ENCODE results near the gene KRIT1.
"Not testable (repeated sequence)": the region's sequence is repeated elsewhere in the genome, so short reads cannot be mapped to it uniquely, and the experiment has no call there.

Gene KRIT1

DNA sequence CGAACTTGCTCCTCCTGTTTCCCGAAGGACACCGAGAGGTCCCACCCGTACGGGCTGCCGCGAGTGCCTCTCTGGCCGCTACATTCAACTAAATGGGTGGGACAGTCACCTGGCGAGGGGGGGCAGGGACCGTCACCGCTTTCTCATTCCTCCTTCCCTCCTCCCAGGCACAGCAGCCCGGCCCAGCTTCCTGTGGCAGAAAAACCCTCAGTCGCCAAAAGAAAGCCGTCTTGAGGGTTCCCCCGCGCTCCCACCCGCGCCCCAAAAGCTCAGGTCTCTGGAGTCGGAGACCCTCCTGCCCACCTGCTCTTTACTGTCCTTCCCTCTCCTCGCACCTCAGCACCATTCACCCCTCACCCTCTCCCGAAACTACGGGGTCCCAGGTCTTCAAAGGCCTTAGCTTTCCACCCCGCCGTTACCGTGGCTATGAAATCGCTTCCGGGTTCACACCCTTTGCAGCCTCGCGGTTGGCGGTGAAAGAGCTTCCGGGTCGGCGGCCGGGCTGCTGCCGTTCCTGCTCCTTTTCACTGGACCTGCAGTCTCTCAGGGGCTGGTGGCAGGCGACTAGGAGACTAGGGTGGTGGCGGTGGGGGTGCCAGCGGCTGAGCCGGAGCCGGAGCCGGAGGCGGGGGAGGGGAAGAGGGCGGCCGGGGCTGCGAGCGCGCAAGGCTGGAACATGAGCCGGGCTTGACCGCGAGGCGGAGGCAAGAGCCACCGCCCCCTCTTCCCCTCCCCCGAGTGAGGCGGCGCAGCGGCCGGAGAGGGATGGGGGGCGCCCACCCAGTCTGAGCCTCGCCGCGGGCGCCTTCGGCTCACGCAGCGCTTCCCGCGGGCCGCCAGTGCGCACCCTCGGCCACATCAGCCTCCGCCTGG, at the start of gene KRIT1, which contains the start of gene ANKIB1:
Gene KRIT1 (minus strand): TSS at position 428 of the 873 bp plus-strand sequence. CDS start 3,779 bp downstream, outside the sequence.
Gene ANKIB1 (plus strand): TSS at position 488 of the 873 bp plus-strand sequence. CDS start 49,005 bp downstream, outside the sequence.
- peak; percentile 49 for DNase-seq

DNA sequence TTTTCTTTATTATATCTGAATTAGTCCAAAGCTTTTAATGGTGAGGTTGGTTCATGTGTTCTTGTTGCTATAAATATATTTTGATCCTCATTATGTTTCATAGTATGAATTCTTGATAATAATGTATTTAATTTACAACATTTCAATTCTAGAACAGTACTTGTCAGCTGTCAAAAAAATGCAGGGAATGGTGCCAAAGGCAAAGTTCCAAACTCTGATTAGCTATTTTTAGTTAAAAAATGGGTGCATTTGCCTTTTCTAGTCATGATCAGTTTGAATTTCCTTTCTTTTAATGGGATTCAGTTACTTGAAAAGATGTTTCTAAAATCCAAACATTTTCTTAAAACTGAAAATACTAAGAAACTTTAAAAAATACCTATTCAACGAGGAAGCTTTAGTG, 49.7 kb upstream of the KRIT1 start:
- no peak for DNase-seq

DNA sequence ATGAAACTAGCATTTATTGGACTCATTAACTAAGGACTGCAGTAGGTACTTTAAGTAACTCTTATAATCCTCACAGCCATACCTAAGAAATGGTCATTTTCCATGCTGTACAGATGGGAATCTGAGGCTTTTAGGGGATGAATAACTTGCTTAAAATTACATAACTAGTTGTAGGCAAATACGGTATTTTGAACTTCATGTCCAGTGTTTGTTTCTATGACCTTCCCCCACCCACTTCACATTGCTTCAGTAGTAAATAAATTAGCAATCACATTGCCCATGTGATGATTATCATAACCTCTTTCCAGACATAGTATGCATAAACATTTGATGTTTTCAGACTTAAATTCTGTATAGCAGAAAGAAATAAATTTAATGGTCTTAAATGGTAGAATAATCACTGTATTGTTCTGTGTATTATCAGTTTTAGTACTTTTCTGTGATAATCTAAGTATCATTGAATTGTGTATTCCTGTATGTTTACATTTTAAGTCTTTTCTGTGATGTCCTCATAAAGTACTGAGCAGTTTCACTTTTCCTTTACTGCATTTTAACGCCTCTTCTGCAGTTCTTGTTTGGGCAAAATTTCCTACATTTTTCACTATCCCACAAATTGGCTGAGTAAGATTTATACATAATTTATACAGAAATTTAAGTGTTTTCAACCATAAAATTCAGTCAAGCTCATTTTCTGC, 48.3 kb upstream of the KRIT1 start:
- DNase-seq, result no peak

DNA sequence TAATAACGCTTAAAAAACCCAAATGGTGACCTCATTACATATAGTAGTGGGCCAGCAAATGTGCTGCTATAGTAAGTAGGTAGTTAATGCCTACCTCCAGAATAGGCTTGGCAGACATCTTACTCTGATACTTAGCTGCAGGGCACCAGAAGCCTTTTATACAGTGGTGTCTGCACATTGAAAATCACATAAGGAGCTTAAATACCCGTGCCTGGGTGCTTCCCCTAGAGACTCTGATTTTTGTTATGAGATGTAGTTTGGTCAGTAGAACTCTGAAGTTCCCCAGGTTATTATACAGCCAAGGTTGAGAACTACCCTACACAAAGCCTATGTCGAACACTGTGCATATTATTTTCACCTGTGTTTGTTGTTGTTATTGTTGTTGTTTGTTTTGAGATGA, 47.3 kb upstream of the KRIT1 start:
- DNase-seq, result no peak

DNA sequence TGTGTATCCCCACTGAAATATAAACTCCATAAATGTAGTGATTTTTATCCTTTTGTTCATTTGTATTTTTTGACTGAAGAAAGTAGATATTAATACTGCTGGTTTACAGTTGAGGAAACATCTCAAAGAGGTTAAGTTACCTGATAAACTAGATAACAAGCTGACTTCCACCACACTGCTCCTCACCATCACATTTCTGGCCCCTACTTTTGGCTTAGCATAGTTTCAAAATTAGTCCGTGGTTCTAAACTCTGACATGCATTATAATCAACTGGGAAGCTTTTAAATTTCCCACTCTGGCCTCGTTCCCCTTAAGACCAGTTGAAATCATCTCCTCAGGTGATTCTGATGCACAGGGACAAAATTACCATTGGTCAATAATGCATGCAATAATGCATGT, 43.6 kb upstream of the KRIT1 start:
- no peak for DNase-seq

DNA sequence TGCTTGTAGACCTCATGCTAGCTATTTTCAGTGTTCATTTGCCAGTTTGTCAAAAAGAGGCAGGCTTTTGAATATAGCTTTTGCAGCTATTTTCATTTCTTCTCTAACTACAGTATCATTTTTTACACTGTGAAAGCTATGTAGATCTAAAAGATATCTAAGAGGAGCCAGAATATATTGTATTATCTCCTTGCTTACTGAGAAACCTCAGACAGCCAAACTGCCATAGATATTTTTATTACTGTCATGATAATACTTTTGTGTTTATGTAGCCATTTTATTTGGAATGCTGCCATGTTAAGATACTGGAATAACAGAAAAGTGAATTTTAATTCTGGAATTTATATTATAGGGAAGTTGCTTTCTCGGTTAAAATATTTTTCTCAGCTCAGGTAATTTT, 37.2 kb upstream of the KRIT1 start:
- no peak for DNase-seq

DNA sequence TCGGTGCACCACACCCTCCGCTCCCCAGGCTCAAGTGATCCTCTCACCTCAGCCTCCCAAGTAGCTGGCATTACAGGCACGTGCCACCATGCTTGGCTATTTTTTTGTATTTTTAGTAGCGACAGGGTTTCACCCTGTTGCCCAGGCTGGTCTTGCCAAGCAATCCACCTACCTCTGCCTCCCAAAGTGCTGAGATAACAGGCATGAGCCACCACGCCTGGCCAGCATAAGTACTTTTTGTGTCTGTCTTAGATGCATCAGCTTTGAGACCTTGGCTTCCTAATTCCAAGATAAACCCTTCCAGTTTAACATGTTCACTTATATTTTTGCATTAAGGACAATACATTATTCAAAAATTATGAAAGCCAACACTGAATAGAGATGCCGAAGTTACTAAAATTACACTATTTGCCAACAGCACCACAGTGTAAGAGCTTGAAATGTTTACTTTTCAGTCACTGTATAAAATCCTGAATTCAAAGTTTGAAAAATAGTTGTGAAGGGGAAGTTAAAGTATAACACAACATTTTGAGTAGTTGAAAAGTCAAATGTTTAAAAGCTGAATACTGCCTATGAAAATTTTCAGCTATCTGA, 36.6 kb upstream of the KRIT1 start:
- DNase-seq, result no peak

DNA sequence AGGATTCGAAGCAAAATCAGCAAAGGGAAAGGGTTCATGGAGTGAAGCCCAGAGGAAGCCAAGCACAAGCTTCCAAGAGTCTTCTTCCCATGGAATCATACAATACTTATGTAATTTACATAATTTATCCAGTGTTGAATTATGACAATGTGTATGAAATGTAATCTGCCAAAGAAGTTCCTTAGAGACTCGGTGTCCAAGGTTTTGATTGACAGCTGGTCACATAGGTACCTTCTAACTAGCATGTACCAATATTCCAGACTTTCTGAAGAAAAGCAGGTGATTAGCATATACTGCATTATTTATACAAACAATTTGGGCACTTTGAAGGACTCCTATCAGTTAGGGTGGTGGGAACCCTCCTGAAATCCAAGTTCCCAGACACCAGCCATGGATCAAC, 35.3 kb upstream of the KRIT1 start:
- DNase-seq, result no peak

DNA sequence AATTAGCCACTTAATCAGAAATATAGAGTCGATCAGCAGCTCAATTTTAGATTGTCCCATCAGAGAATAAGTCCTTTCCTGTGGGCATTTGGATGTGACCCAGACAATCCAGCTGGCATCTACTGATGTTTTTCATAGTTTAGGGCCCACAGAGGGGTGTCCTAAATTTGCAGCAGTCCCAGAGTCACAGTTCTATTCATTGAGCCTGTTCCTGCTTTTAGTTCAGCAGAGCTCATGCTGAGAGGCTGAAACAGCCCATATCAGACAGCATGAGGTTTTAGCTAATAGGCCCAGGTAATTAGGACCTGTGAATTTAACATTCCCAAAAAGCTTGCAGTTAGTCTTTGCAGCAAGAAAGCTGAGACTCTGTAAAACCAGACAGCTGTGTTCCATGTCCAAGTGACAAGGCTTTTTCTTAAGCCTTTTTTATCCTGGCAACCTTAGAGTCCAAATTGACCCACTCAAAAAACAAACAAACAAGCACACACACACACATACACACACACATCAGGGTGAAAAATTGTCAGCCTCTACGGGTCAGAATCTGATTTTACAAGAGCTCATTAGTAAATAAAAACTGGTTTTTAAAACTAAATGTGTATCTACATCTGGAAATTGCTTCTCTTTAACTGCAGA, 33.8 kb upstream of the KRIT1 start:
- no peak for DNase-seq

DNA sequence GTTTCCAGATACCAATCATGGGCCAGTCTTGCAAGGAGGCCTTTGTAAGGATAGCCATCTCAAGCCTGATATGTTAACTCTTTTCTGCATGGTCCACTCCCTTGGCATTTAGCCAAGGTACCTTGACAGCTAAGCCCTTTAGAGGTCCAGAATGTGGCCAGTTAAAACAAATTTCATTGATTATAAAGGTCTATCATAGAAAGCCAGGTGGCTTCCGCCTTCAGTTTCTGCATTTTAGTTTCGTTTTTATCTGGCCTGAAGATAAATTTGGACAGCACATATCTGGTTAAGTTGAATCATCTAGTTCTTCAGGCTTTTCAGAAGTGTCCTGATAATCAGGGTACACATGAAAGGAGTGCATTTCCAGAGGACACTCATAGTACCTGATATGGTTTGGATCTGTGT, 30.7 kb upstream of the KRIT1 start:
- no peak for DNase-seq

DNA sequence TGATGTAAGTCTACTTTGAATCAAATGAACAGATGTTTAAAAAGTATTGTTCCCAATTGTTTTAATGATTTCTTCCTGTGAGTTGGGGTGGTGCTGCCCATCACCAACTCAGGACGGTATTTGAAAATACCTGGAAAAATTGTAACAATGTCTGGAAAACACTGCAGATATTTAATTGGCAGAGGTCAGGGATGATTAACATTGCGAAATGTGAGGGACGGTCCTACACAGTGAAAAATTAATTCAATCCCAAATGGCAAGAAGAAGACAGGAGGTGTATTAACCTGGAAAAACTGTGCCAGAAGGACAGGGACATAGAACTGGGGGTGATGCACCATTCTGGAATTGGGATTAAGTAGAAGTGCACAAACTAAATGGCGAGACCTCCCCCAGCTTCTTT, 29.6 kb upstream of the KRIT1 start:
- no peak for DNase-seq

DNA sequence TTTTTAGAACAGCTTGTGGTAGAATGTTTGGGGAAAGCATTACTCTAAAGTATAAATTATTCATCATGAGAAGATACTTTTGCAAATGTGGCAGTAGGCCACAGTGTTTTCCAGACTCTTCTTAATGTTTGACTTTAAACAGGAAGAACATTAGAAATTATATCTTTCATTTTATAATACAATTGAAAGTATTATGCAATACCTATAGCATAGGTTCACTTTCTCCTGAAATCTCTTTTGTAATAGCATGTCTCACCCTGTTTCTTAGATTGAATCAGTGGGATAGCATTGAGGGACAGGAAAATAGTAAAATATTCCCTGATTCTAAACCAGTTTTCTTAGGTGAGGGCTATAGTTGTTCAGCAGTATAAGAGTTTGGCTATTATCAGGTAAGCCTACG, 23.2 kb upstream of the KRIT1 start:
- no peak for DNase-seq

DNA sequence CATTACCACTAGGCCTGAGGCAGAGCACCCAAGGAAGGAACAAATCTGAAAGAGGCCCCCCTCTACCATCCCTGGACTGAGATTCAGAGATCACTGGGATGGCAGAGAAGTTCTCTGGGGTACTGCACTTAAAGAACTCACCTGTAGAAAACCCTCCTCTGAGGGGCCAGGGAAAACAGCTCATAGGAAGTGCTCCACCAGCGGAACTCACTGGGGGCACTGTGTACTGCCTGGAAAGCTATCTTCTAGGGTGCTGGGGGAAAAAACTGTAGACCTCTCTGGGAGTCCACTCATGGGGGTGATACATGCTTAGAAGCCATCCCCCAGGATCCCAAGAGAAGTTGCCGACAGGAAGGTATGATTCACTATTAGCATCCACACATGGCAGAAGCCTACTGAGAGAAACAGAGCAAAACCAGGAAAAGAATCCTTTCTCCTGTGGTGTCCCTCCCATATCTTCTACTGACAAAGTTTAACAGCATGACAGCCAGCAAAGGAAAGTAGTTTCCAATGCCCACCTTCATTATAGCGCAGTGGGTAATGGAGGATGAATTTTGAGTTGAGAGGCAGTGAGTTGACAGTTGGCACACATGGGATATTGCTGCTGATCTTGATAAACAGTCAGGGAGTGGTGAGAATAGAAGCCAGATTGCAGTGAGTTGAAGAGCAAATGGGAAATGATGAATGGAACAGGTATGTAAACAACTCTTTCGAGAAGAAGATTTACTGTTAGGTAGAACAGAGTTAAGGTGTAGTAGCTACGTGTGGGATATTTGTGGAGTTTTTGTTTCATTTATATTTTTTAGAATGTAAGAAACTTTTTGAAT, 20.9 kb upstream of the KRIT1 start:
- no peak for DNase-seq

DNA sequence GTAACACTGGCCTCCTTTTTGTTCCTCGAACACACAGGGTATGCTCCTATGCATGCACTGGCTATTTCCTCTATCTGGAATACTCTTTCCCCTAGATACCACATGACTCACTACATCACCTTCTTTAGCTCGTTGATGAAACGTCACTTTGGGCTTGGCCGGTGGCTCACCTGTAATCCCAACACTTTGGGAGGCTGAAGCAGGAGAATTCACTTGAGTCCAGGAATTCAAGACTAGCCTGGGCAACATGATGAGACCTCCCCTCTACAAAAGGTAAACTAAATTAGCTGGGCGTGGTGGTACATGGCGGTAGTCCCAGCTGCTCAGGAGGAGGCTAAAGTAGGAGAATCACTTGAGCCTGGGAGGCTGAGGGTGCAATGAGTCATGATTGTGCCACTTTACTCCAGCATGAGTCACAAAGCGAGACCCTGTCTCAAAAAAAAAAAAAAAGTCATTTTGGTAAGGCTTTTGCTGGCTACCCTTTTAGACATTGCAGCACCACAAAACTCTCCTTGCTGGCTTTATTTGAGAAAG, 14.6 kb upstream of the KRIT1 start:
- no peak for DNase-seq

DNA sequence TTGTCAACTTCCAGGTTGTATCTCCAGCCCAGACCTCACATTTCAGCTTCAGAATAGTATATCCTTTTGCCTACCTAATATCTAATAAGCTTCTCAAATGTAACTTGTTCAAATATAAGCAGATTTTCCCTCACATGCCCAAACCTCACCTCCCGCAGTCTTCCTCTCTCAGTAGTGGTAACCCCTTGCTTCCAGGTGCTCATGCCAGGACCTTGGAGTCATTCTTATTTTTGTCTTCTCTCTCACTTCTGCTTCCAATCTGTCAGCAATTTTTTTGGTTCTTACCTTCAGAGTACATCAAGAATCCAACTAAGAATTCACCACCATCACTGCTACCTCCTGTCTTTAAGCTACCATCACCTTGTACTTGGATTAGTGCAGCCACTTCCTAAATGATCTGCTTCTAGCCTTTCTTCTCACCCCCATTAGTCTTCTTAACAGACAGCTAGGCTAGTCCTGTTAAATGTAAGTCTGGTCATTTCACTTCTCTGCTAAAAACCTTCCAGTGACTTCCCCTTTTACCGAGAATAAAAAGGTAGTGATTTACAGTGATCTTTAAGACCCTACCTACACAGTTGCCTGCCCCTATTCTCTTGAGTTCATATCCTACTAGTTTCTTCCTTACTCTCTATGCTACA, 14.0 kb upstream of the KRIT1 start:
- no peak for DNase-seq

DNA sequence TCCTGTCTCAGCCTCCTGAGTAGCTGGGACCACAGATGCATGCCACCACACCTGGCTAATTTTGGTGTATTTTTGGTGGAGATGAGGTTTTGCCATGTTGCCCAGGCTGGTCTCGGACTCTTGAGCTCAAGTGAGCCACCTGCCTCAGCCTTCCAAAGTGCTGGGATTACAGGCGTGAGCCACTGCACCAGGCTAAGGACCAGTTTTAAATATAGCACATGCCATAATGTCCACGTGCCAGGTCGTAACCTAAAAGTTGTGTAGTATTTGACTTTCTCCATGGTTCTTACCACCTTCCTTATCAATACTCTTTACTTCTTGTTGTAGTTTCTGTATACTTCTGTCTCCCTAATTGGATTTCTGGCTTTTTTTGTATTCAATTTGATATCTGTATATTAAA, 13.3 kb upstream of the KRIT1 start:
- no peak for DNase-seq

DNA sequence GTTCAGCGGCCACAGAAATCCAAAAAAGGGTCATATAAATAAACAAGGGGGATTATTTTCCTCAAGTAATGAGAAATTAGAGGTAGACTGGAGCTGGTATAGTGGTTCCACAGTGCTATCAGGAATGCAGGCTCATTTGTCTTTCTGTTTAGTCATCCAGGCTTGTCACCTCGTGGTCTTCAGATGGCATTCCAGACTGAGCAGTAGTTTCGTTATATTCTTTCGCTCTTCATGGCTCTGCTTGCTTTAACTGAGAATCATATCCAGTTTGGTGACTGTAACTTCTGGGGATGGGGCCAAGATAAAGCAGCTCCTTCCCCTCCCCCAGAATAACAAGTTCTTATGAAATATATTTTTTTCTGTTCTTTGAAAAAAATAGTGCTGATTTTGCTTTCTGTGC, 9.6 kb upstream of the KRIT1 start:
- DNase-seq, result no peak

DNA sequence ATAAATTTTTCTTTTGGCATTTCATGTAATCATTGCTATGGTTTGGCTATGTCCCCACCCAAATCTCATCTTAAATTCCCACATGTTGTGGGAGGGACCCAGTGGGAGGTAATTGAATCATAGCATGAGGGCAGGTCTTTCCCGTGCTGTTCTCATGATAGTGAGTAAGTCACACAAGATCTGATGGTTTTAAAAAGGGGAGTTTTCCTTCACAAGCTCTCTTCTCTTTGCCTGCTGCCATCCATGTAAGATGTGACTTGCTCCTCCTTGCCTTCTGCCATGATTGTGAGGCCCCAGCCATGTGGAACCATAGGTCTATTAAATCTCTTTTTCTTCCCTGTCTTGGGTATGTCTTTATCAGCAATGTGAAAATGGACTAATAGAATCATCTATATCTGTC, 9.1 kb upstream of the KRIT1 start:
- not testable (repeated sequence) for DNase-seq

DNA sequence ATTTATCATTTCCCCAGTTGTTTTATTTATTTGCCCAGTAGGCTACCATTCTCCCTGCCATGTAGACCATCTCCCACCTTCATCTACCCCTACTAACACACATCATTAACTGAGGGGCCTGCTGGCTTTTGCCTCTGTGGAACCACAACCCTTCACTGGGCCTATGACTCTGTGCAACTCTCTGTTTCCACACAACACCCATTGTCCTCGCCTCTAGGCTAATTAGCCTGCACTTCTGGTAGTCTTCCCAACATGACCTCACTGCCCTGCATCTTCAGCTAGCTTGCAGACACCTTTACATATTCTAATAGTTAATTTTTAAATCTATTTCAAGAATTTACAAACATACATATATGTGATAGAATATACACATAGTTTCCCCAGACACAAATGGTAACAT, 7.5 kb upstream of the KRIT1 start:
- no peak for DNase-seq

DNA sequence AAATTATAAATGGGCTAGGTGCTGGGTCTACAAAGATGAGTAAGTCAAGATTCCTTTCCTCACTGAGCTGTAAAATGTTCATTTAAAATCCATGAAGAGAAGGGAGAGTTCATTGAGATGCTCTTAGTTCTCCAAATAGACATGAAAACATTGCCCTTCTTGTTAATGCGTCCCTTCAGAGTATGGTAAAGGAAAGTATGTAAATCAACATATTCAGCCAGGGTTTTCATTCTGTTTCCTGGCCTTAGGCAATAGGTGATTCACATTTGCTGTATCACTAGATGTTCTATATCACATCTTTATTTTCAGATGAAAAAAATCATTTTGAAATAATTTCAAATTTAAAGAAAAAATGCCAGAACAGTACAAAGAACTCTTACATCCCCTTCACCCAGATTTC, 5.5 kb upstream of the KRIT1 start:
- no peak for DNase-seq

DNA sequence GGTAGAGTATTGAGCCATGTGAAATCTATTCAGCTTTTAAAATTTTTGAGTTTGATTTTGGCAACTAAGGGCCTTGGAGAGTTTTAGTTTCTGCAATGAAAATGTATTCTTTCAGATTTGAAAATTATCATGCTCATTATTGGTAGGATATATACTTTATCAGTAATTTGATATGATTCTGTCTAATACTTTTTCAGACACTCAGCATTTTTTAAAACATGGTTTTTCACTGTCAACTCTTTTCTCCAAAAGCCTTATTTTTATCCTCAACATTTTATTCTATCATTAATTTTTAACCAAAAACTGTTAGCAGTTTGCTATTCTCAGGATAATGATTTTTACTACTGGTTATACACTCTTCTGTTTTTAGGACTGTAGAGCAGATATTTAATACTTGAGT, 4.9 kb upstream of the KRIT1 start:
- DNase-seq, result no peak
